GM06990 (cell line): Measurements from ENCODE around the gene CNTNAP2.

Experiments used
- DNase-seq: peaks from one replicate; pipeline ENCODE4 v3.0.0-alpha.2; 2011; ENCODE audit not compliant: insufficient read length; ENCODE audit errors: extremely low read depth
- H3K27me3 ChIP-seq: replicated peaks from 2 replicates; pipeline ENCODE4 v1.6.0; 2011; ENCODE audit warnings: low read length; ENCODE audit not compliant: control insufficient read depth, insufficient read depth
- H3K36me3 ChIP-seq: 2 replicates; pipeline ENCODE4 v1.5.1; 2011; ENCODE audit warnings: low read length; ENCODE audit not compliant: control insufficient read depth, insufficient read depth
- H3K4me3 ChIP-seq: replicated peaks from 2 replicates; pipeline ENCODE4 v1.5.1; 2011; ENCODE audit warnings: low read depth, mild to moderate bottlenecking, control low read depth, low read length
- CTCF ChIP-seq: IDR thresholded peaks from 2 replicates; pipeline ENCODE4 v1.5.1; 2011; ENCODE audit warnings: low read length, control low read depth, mild to moderate bottlenecking, inconsistent platforms; ENCODE audit not compliant: insufficient read depth, poor library complexity, severe bottlenecking

CNTNAP2 gene

GRCh38 chr7:148201992-148202391 lies 2085.4 kb downstream of the CNTNAP2 start:
- H3K36me3 ChIP-seq, result no peaks in the 10 kb centered on the region
- DNase-seq, result no peak
- TF ChIP-seq CTCF, result no peak
- no peak overlapping the region for H3K4me3 ChIP-seq
- H3K27me3 ChIP-seq, result no peaks in the 10 kb centered on the region

GRCh38 chr7:148204639-148205304 lies 2088.2 kb downstream of the CNTNAP2 start:
- Histone ChIP-seq H3K27me3 (no peaks in the 10 kb centered on the region), H3K4me3 (no peak overlapping the region), H3K36me3 (no peaks in the 10 kb centered on the region)
- no peak for DNase-seq
- TF ChIP-seq CTCF, result no peak

DNA sequence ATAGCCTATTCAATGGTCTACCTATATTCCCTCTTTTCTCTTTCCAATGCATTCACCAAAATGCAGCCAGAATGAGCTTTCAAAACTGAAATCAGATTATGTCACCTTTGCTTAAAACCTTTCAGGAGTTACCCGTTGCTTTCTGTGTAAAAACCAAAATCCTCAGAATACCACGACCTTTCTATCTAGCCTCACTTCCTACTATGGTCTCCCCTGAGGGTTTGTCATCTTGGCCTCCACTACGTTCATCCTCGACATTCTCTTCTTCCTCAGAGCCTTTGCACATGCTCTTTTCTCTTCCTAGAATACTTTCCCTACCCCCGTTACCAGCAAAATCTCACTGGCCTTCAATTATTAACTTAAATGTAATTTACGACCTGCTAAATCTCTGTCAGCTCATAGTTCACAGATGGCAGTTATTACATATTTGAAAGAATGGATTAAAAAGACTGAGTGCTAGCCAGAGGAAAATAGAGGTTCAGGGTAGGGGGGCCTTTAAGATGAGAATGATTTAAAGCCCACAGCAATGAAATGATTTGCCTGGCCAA lies 2093.1 kb downstream of the CNTNAP2 start:
- no peak for TF ChIP-seq CTCF
- no peak for DNase-seq
- no peak overlapping the region for H3K4me3 ChIP-seq
- no peaks in the 10 kb centered on the region for H3K27me3 ChIP-seq
- no peaks in the 10 kb centered on the region for H3K36me3 ChIP-seq

DNA sequence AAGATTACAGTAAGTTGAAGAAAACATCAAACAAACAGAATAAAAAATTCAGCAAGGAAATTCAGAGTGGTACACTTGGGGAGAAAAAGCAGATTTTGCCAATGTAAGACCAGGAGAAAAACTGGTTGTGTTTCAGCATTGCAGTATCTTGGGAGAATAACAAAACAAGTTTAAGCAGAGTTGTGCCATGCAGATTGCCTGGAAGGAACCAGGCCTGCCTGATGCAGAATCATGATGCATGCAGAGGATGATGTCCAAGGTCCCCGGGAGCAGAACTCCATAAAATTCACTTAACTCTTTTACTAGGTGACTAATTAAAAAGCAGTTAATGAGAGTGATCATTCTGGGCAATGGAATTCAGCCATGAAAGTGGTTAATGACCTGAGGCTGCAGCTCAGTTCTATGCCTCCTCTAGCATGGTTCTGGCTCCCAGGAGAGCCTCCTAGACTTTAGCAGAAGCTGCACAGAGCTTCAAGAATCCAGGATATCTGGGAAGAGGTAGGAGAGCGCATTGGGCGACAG lies 2094.3 kb downstream of the CNTNAP2 start:
- no peak overlapping the region for H3K4me3 ChIP-seq
- no peak for DNase-seq
- TF ChIP-seq CTCF, result no peak
- no peaks in the 10 kb centered on the region for H3K27me3 ChIP-seq
- H3K36me3 ChIP-seq, result no peaks in the 10 kb centered on the region

DNA sequence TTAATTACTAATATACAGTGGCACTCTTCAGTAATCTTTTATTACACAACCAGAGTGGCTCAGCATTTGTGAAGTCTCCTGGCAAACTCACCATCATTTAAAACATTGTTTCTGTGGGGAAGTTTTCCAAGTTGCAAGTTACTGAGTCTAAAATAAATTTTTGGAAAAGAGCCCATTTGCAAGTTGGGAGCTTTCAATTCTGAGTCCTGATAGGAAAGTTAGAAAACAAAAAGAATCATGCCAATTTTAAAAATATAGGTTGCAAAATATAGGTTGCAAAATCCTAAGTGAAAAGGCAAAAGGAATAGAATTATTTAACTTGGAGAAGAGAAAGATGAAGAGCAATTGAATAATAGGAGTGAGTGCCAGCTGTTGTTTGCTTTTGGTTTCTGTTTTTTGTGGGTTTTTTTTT lies 2095.1 kb downstream of the CNTNAP2 start:
- no peak for DNase-seq
- TF ChIP-seq CTCF, result no peak
- Histone ChIP-seq H3K4me3 (no peak overlapping the region), H3K27me3 (no peaks in the 10 kb centered on the region), H3K36me3 (no peaks in the 10 kb centered on the region)

GRCh38 chr7:148212731-148213130 lies 2096.1 kb downstream of the CNTNAP2 start:
- Histone ChIP-seq H3K27me3 (no peaks in the 10 kb centered on the region), H3K36me3 (no peaks in the 10 kb centered on the region), H3K4me3 (no peak overlapping the region)
- no peak for TF ChIP-seq CTCF
- no peak for DNase-seq
